Activated CD4-positive, alpha-beta T cell treated with anti-CD3 and anti-CD28 coated beads for 48 hours (primary cell): ENCODE measurements around the gene BEND5.

Source experiments
- DNase-seq: peaks from one replicate; pipeline ENCODE4 v3.0.0-alpha.2; 2020

The BEND5 gene, protein sequence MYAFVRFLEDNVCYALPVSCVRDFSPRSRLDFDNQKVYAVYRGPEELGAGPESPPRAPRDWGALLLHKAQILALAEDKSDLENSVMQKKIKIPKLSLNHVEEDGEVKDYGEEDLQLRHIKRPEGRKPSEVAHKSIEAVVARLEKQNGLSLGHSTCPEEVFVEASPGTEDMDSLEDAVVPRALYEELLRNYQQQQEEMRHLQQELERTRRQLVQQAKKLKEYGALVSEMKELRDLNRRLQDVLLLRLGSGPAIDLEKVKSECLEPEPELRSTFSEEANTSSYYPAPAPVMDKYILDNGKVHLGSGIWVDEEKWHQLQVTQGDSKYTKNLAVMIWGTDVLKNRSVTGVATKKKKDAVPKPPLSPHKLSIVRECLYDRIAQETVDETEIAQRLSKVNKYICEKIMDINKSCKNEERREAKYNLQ

DNA sequence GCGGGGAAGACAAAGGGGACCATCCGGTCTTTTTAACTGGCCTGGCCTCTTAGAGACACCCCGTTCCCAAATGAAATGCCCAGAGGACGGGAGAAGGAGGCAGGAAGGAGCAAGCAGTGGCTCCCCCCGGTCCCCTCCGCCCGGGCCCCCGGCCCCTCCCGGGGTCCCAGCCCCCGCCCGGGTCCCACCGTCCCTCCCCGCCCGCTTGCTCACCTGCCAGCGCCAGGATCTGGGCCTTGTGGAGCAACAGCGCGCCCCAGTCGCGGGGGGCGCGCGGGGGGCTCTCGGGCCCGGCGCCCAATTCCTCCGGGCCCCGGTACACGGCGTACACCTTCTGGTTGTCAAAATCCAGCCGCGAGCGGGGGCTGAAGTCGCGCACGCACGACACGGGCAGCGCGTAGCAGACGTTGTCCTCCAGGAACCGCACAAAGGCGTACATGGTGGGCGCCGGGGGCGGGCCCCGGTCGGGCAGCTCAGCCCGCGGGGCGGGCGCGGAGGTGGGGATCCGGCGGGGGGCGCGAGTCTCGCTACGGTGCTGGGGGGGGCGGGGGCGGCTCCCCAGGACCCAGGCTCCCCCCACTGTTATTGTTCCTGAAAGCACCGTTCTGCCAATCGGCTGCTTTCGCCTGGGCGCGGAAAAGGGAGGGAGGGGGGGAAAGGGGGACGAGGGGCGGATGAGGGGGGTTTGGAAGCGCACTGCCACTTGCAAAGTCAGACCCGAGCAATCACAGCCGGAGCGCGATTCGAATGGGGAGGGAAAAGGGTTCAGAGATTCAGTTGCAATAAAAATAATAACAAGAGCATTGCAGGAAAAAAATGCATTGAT lies at the start of gene BEND5:
Gene BEND5, minus strand, starts transcription at position 499 of the 826 bp plus-strand sequence. Its CDS starts 60 bp downstream, at position 439.
- peak; percentile 63 for DNase-seq

DNA sequence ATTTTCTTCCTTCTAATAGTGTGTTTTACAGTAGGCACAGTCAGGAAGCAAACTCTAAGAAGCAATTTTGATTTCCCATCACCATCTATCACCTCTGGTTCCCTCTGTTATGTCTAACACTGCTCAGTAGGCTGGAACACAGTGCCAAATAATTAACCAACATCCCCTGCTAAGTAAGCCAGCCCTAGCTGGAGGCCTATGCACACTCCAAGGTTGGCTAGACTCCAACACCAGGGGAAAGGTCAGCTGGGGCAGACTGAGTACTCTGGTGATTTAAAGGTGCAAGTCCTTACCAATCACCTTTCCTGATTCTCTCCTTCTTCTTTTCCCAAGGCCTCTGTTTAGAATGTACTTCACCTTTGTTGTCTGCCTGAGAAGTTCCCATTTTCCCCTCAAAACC lies 46.5 kb upstream of the BEND5 start:
- DNase-seq: no peak

DNA sequence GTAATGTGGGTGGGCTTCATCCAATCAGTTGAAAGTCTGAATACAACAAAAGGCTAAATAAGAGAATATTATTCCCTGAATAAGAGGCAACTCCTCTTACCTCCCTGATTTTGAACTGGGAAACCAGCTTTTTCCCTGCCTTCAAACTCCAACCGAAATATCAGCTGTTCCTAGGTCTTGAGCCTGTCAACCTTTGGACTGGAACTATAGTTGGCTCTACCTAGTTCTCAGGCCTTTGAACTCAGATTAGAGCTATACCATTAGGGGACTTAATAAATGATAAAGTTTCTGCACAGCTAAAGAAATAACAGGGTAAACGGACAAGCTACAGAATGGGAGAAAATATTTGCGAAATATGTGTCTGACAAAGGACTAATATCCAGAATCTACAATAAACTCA lies 43.8 kb upstream of the BEND5 start:
- no peak for DNase-seq

DNA sequence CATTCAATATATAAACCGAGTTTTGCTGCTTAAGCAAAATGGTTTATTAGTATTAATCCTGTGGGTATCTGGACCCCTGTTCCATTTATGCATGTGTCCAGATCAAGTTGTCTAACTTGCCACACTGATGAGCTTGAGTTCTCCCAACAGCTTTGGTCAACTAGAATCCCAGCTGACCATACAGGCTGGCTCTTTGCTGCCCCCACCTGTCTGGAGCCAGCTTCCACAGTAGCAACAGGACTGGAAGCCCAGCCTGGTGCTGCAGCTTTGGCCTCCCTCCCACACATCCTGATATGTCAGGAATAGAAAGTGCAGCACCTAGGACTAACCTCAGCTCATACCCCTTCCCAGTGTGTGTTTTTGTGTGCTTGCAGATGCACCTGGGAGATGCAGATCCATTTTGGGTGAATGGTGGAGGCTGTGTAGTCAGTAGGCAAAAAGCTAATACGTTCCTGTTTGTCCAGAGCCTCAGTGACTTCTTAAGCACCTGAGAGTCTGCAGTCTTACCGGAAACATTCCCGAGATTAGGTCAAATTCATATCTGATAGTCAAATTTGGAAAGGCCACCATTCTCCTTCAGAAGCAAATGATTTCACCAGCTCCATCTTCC lies 40.9 kb upstream of the BEND5 start:
- DNase-seq: peak; percentile 45

DNA sequence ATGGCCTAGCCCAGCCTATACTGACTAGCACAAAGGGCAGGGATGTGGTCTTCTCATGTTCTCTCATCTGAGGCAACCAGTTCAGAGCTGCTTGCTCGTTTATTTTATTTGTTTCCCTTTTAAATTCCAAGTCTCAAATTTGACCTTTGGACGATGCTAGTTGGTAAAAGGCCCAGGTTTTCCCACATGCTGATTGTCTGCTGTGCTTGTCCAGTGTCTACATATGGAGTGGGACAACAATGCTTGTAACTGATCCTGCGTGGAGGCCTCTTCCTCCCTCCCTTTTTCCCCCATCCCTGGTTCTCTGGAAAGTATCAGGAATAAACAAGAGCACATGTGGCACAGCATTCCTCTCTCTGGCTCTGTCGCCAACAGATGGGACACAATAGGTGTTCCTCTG lies 34.0 kb upstream of the BEND5 start:
- DNase-seq: no peak

DNA sequence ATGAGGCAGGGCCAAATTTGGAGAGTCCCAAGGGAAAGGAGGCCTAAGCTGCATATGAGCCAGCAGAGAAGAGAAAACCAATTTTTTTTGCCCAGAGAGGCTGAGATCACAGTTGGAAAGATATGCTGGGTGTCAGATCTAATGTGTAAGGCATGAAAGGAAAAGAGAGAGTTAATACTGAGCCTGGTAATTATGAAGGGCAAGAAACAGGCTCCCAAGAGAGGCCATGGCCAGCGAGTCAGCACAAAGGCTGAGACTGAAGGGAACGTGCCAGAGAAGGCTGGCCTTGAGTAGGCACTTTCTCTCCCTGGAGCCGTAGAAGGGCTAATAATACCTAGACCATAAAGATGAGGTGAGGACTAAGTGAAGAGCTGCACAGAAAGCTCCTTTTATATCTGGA lies 31.8 kb upstream of the BEND5 start:
- no peak for DNase-seq

DNA sequence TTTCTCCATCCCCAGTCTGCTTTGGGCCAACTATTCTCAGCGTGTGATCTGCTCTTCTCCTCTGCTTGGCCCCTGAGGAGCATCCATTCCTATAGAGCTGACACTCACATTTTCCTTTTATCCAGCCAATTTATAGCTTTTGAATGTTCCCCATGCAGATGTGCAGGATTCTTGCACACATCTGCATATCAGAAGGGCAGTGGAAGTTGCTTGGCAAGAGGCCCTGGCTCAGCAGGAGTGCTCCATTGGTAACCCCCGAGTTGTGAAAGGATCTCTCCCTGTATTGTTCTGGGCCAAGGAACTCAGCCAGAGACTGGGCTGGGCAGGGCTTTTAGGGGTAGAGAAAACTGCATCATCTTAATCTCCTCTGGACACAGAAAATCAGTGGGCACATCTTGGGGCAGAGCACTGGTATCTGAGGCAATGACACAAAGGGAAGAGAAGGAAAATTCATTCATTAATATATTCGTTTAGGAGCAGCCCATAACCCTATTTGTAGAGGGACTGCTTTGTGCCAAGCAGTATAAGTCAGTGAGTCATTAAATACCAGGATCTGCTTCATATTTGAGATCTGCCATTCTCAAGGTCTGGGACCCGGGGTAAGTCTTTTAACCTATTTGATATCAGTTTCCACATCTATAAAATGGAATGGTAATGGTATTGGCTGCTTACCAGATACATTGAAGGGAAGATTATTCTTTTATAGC lies 31.0 kb upstream of the BEND5 start:
- no peak for DNase-seq

DNA sequence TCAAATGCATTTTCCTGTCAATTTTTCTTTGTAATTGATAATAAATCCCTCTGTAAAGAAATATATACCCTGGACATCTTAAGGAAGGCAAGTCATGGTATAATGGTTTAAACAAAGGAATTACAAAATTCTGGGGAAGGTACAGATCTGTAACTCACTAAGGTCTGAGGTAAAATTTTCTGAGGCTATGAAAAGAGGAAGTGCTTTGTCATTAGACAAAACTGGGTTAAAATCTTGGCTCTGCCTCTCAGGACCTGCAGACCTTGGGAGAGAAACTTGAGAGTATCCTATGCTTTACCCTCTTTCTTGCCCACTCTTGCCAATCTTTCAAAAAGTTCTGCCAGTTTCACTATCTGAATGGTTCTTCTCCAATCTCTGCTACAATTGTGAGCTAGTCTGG lies 26.8 kb upstream of the BEND5 start:
- DNase-seq: no peak

DNA sequence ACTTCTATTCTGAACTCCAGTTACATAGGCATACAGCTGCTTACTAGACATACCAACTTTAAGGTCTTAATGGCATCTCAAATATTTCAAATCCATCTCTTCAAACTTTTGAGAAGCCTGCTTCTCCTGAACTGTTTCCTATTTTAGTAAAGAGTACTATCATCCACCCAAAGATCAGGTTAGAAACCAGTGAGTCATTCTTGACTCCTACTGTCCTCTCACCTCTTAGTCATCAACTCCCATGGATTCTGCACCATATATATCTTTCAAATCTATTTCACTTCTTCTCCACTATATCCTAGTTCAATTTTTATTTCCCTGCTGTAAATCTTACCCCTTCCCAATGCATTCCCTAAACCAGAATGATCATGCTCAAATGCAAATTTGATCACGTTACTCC lies 18.1 kb upstream of the BEND5 start:
- DNase-seq: no peak

DNA sequence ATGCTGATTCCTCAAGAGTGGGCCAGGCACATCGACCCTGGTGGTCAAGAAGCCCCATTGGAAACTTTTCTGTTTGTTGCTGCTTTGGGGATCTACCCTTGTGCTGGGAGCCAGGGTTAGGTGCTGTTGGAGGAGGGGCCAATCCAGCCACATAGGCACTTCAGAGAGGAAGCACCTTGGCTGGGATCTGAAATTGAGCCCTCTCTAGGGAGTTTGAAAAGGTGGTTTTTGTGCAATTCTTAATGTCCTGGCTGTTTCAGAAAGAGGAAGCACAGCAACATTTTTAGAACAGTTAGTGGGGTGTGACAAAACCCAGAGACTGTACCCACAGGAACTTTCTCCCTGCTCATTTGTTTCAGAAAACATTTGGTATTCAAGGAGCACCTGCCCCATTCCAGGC lies 17.2 kb upstream of the BEND5 start:
- DNase-seq: no peak

DNA sequence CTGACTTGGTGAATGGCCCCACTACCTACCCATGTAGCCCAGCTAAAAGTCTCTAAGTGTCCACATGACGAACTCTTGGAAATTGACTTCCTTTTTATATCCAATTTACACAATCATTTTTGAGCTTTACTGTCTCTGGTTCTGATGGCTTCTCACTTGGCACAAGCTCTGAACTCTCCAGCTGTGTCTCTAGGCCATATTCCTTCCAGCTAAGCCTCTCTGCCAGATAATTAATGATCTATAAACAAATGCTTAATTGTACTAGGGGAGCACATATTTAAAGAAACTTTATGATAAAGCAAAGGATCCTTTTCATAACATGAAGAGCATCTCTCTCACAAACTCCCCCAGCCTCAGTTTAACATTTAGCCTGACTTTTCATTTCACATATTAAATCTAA lies 16.3 kb upstream of the BEND5 start:
- no peak for DNase-seq

DNA sequence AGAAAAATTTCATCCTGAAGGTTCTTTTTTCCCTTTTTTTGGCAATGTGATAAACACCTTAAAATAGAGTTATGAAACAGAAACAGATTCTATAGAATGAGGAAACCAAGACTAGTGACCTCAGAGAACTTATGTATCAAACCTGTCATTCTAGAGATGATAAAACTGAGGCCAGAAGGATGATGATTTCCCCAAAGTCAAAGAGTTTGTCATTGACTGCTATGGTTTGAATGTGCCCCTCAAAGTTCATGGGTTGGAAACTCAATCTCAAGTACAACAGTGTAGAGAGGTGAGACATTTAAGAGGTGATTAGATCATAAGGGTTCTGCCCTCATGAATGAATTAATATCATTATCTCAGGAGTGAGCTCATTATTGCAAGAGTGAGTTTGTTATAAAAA lies 13.7 kb upstream of the BEND5 start:
- DNase-seq: no peak

DNA sequence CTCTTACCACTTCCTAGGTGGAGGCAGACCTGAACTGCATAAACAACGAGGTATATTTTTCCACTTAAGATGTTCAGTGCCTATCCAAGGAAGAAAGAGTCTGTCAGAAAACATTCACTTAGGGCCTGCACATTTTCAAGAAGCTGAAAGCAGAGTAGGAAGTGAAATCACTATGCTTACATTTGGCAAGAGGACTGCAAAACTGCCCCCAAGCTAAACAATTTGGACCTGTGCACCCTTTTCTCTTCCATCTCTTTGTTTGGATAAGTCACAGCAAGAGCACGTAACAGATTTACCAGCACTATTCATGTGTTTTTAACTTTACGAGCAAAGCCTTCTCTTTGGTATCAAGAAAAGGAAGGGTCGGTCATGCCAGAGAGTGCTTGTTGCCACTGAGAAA lies 13.2 kb upstream of the BEND5 start:
- no peak for DNase-seq

DNA sequence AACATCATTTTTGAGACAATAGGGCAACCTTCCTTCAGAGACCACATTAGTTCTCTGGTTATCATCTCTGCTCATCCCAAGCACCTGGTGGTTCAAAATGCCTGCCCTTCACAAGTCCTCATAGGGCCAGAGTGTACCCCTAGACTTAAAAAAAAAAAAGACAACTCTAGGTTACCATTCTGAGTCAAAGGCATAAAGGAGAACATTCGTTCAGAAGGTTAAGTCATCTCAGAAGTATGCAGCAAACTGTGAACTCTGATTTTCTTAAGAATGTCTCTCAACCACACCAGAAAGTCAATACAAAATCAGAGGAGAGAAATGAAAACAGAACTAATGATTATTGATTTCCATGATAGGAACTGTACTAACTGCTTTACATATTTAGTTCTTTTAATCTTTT lies 9.2 kb upstream of the BEND5 start:
- DNase-seq: no peak

DNA sequence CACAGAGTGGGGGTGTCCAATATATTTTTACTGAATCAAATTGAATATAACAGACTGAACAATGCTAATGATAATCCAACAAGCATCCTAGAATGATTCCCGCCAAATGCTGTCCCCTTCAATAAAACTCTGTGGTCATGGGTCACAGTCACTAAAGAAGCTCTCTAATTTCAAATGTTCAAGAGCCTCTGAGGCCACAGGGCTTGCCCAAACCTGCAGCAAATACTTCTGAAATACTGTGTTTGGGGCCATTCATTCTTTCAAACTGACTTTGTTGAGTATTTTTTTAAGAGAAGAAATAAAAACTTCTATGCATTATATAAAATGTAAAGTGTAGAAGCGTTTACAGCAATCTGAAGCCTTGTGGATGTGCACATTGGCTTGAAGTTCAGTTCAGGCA lies 7.6 kb upstream of the BEND5 start:
- no peak for DNase-seq

DNA sequence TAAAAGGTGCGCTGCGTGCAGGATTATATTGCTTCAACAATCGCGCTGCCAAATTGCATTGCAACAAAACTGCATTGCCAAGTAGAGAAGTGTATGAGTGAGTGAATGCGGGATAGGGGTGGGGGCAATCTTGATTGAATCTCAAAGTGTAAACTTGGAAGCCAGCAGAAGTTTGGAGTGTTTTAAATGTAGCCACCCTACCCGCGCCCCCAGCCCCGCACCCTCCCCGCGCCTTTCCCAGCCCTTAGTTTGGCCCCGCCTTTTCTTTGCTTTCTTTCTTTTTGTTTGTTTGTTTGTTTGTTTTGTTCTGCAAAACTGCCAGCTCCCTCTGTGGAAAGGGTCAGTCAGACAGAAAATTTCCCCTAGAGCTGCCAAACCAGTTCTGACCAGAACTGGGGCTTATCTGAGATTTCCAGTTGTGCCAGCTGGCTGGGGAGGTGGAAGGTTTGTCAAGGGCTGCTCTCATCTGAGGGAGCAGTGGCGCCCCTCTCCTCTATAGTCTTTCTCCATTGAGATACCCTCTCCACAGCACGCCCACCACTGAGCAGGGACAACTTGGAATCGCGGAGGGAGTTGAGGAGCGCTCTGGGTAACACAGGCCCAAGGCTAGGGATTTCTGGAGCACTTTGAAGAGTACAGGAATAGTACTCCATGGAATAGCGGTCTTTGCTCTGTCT lies 666 bp upstream of the BEND5 start:
- DNase-seq: no peak

DNA sequence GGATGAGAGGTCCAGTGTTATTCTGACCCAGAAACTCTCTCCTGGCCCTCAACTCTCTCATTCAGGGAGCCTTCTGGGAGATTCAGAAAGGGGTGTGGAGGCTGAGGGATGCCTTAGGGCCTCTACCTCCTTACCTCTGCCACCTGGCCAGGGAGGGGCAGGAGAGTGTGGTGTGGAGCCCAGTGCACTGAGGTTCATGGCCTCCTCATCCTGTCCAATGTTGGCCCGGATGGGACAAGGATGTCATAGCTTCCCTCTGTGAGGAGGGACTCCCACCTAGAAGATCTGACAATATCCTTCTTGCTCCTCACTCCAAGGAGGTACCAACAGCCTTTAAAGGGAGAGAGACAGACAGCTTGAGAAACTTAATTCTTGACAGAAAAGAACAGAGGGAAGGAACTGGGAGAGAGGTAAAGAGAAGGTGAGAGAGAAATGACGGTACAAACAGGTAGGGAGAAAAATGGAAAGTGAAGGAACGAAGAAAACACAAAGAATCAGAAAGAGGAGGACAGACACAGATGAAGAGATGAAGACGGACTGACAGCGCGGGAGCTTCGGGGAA lies 779 bp downstream of the BEND5 start:
- no peak for DNase-seq

DNA sequence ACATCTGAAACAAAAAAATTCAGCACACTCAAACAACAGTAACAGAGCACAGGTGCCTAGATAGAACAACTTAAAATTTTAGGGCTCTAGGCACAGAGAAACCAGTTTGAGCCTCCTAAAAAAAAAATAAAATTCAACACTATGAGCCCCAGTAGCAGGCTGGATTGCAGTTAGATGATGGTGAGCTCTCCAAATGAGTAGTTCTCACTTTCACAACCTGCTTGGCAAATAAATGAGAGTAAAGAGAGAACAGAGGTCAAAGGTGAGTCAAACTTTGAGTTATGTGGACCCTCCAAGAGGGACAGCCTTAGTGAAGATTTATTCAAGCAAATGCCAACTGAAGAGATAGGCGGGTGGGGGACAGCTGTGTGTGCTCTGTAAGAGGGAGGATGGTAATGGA lies 3.6 kb downstream of the BEND5 start:
- DNase-seq: no peak

DNA sequence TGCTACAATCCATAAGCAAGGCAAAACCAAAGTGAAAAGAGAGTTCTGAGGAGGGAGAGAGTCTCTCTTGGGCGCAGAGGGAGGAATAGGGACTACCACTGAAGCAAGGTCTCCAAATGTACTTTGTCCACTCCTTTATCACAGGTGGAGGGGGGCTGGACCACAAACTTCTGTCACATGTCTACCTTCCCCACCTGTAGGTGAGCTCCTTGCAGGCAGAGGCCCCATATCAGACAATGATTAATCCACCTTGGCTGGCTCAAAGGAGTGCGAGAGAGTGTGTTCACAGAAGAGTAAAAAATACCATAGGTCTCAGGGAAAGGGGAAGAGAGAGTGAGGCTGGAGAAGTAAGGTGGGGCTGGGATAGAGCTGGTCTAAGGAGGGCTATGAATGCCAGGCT lies 4.5 kb downstream of the BEND5 start:
- no peak for DNase-seq

DNA sequence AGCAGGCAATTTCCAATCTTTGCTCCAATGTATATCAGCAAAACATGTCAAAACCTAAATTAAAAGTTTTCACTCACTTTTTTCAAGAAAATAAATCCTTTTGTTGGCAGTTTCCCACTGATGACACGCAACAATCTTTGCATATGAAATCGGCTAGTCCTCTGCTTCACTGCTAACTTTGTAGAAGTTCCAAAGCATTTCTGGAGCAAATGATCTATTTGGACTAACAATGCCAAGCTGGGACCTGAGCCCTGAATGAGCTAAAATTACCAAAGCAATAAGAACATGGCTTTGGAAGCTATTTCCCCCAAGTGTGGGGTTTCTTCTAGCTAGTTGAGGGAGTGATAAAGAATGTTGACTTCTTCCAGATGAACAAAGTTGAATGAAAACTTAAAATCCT lies 5.1 kb downstream of the BEND5 start:
- DNase-seq: no peak

DNA sequence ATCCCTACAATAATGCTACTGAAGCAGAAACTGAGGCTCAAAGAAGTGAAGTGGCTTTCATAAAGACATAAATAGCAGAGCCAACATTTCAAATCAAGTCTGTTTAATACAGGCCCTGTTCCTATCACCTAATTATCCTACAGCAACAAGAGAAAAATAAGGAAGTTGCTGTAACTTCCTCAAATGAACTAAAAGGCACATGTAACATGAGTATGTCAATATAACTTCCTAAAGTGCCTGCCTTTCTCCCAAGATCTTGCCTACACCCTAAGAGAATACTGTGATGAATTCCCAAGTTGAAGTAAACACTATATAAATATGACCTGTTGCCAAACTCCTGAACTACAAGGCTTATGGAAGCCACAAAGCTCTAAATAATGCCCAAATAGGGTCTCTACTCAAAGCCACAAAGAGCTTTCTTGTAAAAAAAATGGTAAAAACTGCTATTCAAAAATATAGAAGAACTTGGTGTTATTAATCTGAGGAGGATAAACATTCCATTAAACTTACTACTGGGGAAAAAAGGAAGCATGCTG lies 8.6 kb downstream of the BEND5 start:
- no peak for DNase-seq

DNA sequence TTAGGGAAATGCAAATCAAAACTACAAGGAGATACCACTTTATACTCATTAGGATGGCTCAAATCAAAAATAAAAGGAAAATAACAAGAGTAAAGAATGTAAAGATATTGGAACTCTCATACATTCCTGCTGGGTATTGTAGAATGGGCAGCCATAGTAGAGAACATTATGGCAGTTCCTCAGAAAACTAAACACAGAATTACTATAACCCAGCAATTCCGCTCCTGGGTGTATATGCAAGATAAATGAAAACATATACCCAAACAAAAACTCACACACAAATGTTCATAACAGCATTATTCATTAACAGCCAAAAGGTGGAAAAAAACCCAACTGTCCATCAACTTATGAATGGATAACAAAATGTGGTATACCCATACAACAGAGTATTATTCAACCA lies 11.4 kb downstream of the BEND5 start:
- DNase-seq: no peak
